Stimulated activated CD8-positive, alpha-beta memory T cell treated with anti-CD3 and anti-CD28 coated beads, Interleukin-7, amount 100 ng/mL, for 4 hours (primary cell): Measurements from ENCODE around the gene LCE3E.
"Not testable (repeated sequence)": the region's sequence is repeated elsewhere in the genome, so short reads cannot be mapped to it uniquely, and the experiment has no call there.

Experiments
- DNase-seq, 2 donors: peaks; one replicate each; pipeline ENCODE4 v3.0.0-alpha.2; 2020; ENCODE audit warnings: low read depth in 2 of 2

The LCE3E gene, protein sequence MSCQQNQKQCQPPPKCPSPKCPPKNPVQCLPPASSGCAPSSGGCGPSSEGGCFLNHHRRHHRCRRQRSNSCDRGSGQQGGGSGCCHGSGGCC

GRCh38 chr1:152566681-152567080 is at the start of gene LCE3E:
Gene LCE3E, minus strand, starts transcription at chr1:152566780. Its CDS starts 572 bp downstream, at chr1:152566208.
- no peak for DNase-seq

- DNase-seq: no peak
Measured at GRCh38 chr1:152613511-152613910, 46.9 kb upstream of the LCE3E start, which contains the start of gene LCE3B. Gene LCE3B, plus strand, starts transcription at chr1:152613811. Its CDS starts 0 bp downstream, at chr1:152613811.

DNA sequence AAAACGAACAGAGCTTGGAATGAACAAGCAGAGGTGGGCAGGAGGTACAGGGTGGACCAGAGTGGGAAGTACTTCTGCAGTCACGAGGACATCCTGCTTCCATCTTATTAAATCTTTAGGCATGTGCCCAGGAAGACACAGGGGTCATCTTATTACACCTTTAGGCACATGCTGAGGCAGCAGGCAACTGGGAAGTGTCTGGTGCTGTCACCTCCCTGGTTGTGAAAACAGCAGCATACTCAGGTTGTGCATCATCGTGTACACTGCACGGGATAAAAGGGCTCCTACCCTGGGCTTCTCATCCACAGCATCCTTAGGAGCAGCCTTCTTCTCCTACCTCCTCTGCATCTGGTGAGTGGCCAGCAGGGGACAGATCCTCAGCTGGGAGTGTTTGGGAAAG is 33.4 kb upstream of the LCE3E start, which contains the start of gene LCE3C:
Gene LCE3C (plus strand): TSS at position 301 of the 400 bp plus-strand sequence. CDS start 498 bp downstream, outside the sequence.
- no peak for DNase-seq

GRCh38 chr1:152596986-152597385 is 30.4 kb upstream of the LCE3E start:
- DNase-seq: no peak

- no peak for DNase-seq
Measured at GRCh38 chr1:152585586-152585985, 19.0 kb upstream of the LCE3E start.

DNA sequence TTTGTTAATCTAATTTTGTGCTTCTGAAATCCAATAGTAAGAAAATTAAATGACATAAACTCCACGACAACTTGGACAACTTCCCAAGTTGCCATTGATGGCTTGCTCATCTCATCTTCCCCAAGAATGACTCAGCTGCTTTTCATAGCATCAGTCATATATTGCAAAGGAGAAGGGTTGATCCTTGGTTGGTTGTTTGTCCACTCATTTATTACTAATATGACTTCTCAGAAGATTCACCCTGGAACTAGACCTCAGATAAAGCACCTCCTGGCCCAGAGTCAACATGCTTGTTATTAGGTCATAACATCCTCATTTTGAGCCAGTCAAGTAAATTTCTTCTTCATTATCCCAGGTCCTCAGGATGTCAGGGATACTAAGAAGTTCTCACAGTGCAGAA is 16.1 kb upstream of the LCE3E start:
- DNase-seq: no peak

GRCh38 chr1:152580433-152580832 is 13.9 kb upstream of the LCE3E start, which contains the start of gene LCE3D:
Gene LCE3D, minus strand, starts transcription at chr1:152580516. Its CDS starts 580 bp downstream, at chr1:152579936.
- DNase-seq: no peak

GRCh38 chr1:152579526-152579925 is 12.9 kb upstream of the LCE3E start:
- not testable (repeated sequence) for DNase-seq

DNA sequence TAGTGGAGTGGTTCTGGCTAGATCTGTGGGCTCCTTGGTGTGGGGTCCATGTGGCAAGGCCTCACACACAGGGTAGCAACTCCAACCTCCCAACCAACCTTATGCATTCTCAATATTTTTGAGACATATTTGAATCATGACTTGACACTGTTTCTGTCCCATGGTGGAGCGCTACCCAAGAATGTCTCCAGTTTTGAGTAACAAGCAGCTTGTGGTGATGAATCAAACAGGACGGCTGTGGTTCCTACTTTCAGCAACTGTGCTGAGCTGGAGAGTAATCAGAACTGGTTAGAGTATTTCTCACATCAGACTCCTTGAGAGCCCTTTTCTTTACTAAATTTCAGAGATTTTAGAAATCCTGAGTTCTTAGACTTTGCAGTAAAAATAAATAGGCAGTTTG is 10.6 kb upstream of the LCE3E start:
- DNase-seq: no peak

- DNase-seq: no peak
Measured at GRCh38 chr1:152565535-152566215, 905 bp downstream of the LCE3E start.

GRCh38 chr1:152565115-152565514 is 1.5 kb downstream of the LCE3E start:
- no peak for DNase-seq

DNA sequence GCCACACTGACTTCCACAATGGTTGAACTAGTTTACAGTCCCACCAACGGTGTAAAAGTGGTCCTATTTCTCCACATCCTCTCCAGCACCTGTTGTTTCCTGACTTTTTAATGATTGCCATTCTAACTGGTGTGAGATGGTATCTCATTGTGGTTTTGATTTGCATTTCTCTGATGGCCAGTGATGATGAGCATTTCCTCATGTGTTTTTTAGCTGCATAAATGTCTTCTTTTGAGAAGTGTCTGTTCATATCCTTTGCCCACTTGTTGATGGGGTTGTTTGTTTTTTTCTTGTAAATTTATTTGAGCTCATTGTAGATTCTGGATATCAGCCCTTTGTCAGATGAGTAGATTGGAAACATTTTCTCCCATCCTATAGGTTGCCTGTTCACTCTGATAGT is 18.2 kb downstream of the LCE3E start:
- DNase-seq: not testable (repeated sequence)

DNA sequence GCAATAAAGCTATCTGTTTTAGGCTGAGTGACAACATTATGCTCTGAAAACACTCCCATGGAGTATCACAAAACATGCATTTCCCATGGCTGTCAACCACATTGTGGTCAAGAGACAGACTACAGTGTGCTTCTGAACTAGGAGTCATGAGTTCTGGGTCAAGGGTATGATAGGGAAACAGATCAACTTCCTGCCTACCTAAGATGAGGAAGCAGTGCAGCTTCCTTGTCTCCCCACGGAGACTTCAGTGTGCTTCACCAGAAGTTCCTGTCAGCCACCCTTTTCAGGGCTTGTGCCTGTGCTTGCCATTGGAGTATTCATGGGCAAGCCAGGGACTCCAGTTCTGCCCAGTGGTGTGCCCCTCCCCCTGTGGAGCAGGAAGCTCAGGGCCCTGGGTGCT is 19.9 kb downstream of the LCE3E start:
- DNase-seq: no peak

GRCh38 chr1:152543820-152544219 is 22.8 kb downstream of the LCE3E start:
- DNase-seq: no peak

GRCh38 chr1:152539901-152540300 is 26.7 kb downstream of the LCE3E start:
- DNase-seq: no peak

GRCh38 chr1:152537496-152537895 is 29.1 kb downstream of the LCE3E start:
- no peak for DNase-seq

DNA sequence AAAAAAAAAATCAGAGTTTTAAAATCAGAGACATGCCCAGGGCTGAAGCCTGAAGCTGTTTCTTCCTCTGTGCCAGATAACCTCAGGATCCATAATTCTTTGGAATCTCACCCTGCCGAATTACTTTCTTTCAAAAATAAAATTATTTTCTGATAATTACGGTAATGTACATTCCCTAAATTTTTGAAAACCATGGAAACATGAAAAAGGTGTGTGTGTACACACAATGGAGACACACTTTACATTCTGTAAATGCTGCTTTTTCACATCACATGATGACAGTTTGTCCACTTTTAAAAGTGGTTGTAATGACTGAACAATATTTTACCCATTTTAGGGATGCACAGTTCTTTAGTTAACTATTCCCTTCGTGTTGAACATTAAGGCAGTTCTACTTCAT is 30.8 kb downstream of the LCE3E start:
- no peak for DNase-seq

DNA sequence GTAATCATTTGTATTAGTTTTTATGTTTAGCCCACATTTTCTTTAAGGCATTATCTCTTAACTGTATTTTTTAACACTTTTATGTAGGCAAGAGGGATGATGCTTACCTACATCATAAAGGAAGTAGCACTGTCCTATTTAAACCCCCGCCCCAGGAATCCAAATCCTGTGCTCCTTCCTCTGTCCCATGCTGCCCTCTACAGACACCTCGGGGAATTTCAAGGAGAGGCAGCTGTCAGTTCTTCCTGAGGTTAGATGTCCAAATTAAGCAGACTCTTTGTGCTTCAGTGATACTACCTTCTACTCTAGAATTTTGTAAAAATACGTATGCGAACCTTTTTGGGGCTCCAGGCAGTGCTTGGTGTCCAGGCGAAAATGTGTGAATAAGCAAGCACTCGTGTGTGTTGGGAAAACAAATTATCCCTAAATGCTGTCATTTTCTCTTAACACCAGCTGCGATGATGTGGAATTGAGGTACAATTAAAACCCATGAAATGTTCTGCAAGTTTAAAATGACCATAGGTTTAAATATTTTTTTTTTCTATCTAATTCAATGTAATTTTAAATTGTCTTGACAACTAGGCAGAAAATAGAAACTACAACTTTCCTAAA is 33.1 kb downstream of the LCE3E start:
- no peak for DNase-seq

DNA sequence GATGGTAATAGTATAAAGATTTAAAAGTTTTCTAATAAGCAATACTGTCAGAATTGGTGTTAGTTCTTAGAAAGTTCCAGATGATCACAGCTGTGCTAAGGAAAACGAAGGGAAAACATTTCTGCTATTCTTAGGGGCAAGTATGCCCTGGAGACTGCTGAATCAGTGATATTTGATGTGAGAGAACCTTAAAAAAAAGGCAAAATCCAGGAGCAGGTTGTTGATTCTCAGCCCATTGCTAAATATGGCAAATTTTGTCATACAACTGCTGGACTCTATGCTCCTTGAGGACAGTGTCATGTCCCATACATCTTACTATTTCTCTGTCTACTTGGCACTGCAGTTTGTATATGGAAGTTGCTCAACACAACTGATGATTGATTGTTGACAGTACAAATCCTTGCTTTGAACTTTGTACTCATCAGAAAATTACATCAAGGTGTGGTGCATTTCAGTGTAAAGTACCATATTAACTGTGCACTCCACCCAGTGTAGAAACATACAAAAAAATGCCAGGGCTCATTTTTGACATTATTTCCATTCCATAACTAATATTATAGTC is 41.4 kb downstream of the LCE3E start:
- DNase-seq: no peak

- no peak for DNase-seq
Measured at GRCh38 chr1:152520561-152521090, 46.0 kb downstream of the LCE3E start.

DNA sequence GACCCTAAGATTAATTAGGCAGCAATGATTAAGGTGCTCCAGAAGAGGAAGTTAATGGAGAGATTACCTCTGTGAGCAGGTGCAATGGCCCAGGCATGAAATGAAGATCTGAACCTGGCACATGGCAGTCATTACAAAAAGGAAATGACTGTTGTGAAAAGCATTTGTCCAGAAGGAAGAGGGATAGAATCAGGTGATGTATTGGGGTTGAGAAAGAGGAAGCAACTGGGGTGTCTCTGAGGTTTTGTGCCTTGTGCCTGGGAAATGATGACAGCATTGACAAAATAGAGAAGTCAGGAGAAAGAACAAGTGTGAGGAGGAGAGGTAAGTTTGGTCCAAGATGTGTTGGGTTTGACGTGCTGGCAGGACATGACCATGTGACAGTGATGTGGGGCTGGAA is 46.7 kb downstream of the LCE3E start:
- no peak for DNase-seq

DNA sequence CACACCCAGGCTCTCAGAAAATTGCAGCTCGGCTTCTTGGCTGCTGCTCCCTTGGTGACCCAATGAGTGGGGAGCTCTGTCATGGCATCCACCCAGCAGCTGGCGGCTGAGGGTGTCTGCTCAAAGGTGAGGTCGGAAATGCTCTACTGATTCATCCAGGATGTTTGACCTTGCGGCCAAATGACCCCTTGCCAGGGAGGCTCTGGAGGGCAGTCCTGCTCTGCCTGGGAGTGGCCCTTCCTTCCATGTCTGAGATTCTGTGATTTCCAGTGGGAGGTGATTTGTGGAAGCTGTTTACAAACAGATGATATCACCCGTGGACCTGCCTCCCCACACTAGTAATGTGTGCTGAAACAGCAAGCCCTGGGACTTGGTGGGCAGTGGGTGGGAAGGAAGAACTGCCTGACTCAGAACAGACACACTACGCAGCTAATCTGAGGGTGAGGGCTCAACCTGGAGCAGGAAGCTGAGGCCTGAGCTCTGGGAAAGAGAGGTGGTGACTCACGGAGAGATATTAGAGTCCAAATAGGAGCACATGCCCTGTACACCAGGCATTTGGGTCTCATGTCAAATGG is 49.3 kb downstream of the LCE3E start:
- DNase-seq: no peak
